Pulmonary artery endothelial cell (primary cell): Measurements from ENCODE around the gene HS3ST4. TPM values are rescaled to one million over a fixed set of nuclear protein-coding genes. Genes with fewer than 3 reads are reported as not detected.
"Not testable (repeated sequence)": the region's sequence is repeated elsewhere in the genome, so short reads cannot be mapped to it uniquely, and the experiment has no call there.

Experiments
- DNase-seq: peaks from one replicate; pipeline ENCODE4 v3.0.0-alpha.2; 2011; ENCODE audit warnings: low read depth, low spot score
- total RNA-seq: library from RNA; depleted of rRNA; stranded (reverse); fragments of >200 nt; gene quantifications from 2 replicates; pipeline ENCODE4 v1.2.3, GENCODE V29; 2014

Gene HS3ST4
- total RNA-seq, 1 donor from 2014 or later, result not detected

- no peak for DNase-seq
Measured at GRCh38 chr16:25988084-25988483, 296.3 kb downstream of the HS3ST4 start.

GRCh38 chr16:25988882-25989281 lies 297.1 kb downstream of the HS3ST4 start:
- no peak for DNase-seq

- no peak for DNase-seq
Measured at GRCh38 chr16:25996052-25996451, 304.3 kb downstream of the HS3ST4 start.

- DNase-seq, result no peak
Measured at GRCh38 chr16:26005336-26005735, 313.6 kb downstream of the HS3ST4 start.

- DNase-seq, result no peak
Measured at GRCh38 chr16:26012376-26012775, 320.6 kb downstream of the HS3ST4 start.

- DNase-seq, result no peak
Measured at GRCh38 chr16:26015776-26016175, 324.0 kb downstream of the HS3ST4 start.

- DNase-seq, result no peak
Measured at GRCh38 chr16:26016989-26017388, 325.2 kb downstream of the HS3ST4 start.

GRCh38 chr16:26019381-26020242 lies 327.9 kb downstream of the HS3ST4 start:
- DNase-seq, result no peak

- no peak for DNase-seq
Measured at GRCh38 chr16:26026709-26027450, 335.1 kb downstream of the HS3ST4 start.

- no peak for DNase-seq
Measured at GRCh38 chr16:26031286-26031685, 339.5 kb downstream of the HS3ST4 start.

- DNase-seq, result not testable (repeated sequence)
Measured at GRCh38 chr16:26032661-26033060, 340.9 kb downstream of the HS3ST4 start.

GRCh38 chr16:26041952-26042668 lies 350.4 kb downstream of the HS3ST4 start:
- DNase-seq, result no peak

- no peak for DNase-seq
Measured at GRCh38 chr16:26050472-26050871, 358.7 kb downstream of the HS3ST4 start.

- DNase-seq, result no peak
Measured at GRCh38 chr16:26051063-26051462, 359.3 kb downstream of the HS3ST4 start.

- DNase-seq, result no peak
Measured at GRCh38 chr16:26053889-26054288, 362.1 kb downstream of the HS3ST4 start.

- no peak for DNase-seq
Measured at GRCh38 chr16:26058326-26058725, 366.6 kb downstream of the HS3ST4 start.

GRCh38 chr16:26070302-26071100 lies 378.7 kb downstream of the HS3ST4 start:
- DNase-seq, result no peak

GRCh38 chr16:26071101-26071866 lies 379.5 kb downstream of the HS3ST4 start:
- DNase-seq, result no peak

GRCh38 chr16:26078716-26079355 lies 387.1 kb downstream of the HS3ST4 start:
- DNase-seq, result no peak

GRCh38 chr16:26087091-26087490 lies 395.3 kb downstream of the HS3ST4 start:
- no peak for DNase-seq
